Neural progenitor cell (in vitro differentiated cells): ENCODE results near the gene C7orf25.

Experiments
- EZH2 ChIP-seq: fragments of 200-600 bp; sonication (generic); IDR thresholded peaks from 2 replicates; pipeline ENCODE4 v1.6.1; 2017; ENCODE audit warnings: antibody characterized with exemption, mild to moderate bottlenecking, moderate library complexity
- TF ChIP-seq, protein P1 (sequence below): fragments of 200-600 bp; sonication (generic); IDR thresholded peaks from 2 replicates; pipeline ENCODE4 v1.5.1; 2017; ENCODE audit warnings: antibody characterized with exemption, mild to moderate bottlenecking

DNA sequence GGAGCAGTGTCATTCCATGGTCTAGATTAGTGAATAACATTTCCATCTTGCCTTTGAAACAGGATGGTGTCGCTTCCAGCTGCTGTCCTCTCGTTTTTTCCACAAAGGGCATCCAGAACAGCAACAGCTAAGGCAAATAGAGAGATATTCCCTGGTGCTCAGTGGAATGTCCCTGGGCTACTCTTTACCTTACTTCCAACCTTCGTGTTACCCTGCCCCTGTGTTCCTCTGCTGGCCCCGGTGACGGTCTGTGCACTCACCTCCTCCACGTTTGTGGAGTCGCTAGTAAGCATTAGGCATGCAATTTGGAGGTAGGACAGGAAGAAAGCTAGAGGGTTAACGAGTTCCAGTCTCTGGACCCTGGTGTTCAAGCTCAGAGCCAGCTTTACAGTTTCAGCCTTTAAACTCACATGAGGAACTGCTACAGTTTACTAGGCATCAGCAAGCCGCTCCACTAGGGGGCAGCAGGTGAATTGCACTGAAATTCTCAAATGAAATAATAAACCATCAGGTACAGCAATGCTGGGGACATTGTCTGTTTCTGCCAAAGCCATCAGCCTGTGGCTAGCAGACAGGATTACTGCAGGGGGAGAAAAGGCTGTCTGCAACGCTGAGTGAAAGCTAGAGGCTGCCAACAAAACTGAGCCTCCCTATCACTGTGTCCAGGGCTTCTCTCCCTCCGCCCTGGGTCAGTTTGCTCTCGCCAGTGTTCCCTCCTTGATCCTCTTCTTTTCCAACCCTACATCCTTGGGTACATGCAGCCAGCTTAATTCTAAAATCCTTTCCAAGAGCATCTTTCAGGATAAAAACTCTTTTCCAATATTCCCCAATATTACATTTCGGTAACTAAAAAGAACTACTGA is 29.3 kb upstream of the C7orf25 start:
- TF ChIP-seq, protein P1, sequence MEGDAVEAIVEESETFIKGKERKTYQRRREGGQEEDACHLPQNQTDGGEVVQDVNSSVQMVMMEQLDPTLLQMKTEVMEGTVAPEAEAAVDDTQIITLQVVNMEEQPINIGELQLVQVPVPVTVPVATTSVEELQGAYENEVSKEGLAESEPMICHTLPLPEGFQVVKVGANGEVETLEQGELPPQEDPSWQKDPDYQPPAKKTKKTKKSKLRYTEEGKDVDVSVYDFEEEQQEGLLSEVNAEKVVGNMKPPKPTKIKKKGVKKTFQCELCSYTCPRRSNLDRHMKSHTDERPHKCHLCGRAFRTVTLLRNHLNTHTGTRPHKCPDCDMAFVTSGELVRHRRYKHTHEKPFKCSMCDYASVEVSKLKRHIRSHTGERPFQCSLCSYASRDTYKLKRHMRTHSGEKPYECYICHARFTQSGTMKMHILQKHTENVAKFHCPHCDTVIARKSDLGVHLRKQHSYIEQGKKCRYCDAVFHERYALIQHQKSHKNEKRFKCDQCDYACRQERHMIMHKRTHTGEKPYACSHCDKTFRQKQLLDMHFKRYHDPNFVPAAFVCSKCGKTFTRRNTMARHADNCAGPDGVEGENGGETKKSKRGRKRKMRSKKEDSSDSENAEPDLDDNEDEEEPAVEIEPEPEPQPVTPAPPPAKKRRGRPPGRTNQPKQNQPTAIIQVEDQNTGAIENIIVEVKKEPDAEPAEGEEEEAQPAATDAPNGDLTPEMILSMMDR: peak; percentile 98
- no peak for TF ChIP-seq EZH2
